HG03139 (cell line): Measurements from ENCODE around the gene EXOC3.

Source experiments
- ATAC-seq: cut with Tn5 transposase; IDR thresholded peaks from one replicate; pipeline ENCODE4 v1.9.1; 2021; ENCODE audit not compliant: unreplicated experiment

Gene EXOC3

GRCh38 chr5:424301-425110 lies 18.5 kb upstream of the EXOC3 start:
- ATAC-seq, result peak; percentile 76

- ATAC-seq, result no peak
Observed at GRCh38 chr5:425714-426113, 17.3 kb upstream of the EXOC3 start.

GRCh38 chr5:426392-426976 lies 16.5 kb upstream of the EXOC3 start:
- no peak for ATAC-seq

GRCh38 chr5:427415-428087 lies 15.4 kb upstream of the EXOC3 start:
- ATAC-seq, result no peak

- no peak for ATAC-seq
Observed at GRCh38 chr5:428219-428618, 14.8 kb upstream of the EXOC3 start.

GRCh38 chr5:428754-429452 lies 14.1 kb upstream of the EXOC3 start:
- ATAC-seq, result no peak

- ATAC-seq, result no peak
Observed at GRCh38 chr5:429453-430188, 13.4 kb upstream of the EXOC3 start.

GRCh38 chr5:430214-430925 lies 12.6 kb upstream of the EXOC3 start:
- no peak for ATAC-seq

GRCh38 chr5:431001-431710 lies 11.8 kb upstream of the EXOC3 start:
- ATAC-seq, result no peak

- ATAC-seq, result no peak
Observed at GRCh38 chr5:431711-432050, 11.3 kb upstream of the EXOC3 start.

GRCh38 chr5:432201-432927 lies 10.6 kb upstream of the EXOC3 start:
- no peak for ATAC-seq

- no peak for ATAC-seq
Observed at GRCh38 chr5:432928-433791, 9.8 kb upstream of the EXOC3 start.

- ATAC-seq, result no peak
Observed at GRCh38 chr5:433836-434235, 9.1 kb upstream of the EXOC3 start.

- ATAC-seq, result no peak
Observed at GRCh38 chr5:434443-435146, 8.4 kb upstream of the EXOC3 start.

- no peak for ATAC-seq
Observed at GRCh38 chr5:435156-435790, 7.7 kb upstream of the EXOC3 start.

- no peak for ATAC-seq
Observed at GRCh38 chr5:435961-436640, 6.9 kb upstream of the EXOC3 start.

- ATAC-seq, result no peak
Observed at GRCh38 chr5:436641-436975, 6.4 kb upstream of the EXOC3 start.
